GM19240 (cell line): ENCODE results near the gene MMP24.
A peak's percentile ranks its signal among the peaks of the same experiment; 100 is the strongest.

Source experiments
- DNase-seq: peaks from one replicate; pipeline ENCODE4 v3.0.0; 2011; ENCODE audit warnings: low spot score; ENCODE audit not compliant: insufficient read length

Gene MMP24

GRCh38 chr20:35277531-35278395 is 51.3 kb downstream of the MMP24 start, which contains the start of gene MMP24OS:
TSS of gene MMP24OS (minus strand) at chr20:35278122. CDS start at chr20:35277929, 193 bp downstream.
- DNase-seq = peak; percentile 86

DNA sequence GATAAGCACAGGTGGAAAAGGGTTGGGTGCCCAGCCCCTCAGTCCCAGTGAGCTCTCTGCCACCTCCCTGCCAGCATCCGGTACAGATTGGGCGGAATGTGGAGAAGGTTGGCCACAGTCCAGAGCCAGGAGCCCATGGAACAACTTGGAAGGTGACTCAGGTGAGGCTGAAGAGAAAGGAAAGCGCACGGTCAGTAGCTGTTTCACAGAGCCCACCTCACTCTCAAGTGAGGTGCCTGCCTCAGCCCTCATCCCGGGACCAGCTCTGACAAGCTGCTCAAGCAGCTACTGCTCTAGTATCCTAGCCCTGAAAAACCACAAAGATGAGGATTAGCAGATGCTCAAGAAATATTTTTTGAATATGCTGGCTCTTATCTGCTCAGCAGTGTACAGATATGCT is 52.5 kb downstream of the MMP24 start:
- no peak for DNase-seq

DNA sequence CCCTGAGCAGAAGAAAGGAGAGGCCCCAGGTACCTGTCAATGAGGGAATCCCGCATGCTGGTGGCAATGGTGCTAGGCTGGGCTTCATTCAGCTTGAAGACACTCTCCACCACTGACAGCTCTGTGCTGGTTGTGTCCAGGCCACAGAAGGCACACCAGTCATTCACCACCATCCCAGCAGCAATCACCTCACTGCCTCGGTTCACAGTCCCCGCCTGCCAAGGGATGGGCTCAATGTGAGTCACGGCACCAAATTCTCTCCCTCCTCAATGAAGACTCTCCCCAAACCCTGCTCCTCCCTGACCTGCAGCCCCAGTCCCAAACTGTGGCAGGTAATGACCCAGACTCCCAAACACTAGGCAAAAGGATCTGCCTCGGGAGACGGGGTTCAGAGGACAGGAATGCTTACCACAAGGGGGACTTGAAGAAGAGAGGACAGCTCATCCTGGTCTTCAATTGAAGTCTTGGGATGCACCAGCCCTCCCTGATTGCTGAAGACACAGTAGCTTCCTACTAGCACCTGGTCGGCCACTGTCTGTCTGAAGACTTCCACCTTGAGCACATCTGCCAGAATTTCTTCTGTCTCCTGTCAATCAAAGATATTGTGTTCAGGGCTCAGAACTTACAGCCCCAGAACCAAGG is 53.2 kb downstream of the MMP24 start:
- no peak for DNase-seq

DNA sequence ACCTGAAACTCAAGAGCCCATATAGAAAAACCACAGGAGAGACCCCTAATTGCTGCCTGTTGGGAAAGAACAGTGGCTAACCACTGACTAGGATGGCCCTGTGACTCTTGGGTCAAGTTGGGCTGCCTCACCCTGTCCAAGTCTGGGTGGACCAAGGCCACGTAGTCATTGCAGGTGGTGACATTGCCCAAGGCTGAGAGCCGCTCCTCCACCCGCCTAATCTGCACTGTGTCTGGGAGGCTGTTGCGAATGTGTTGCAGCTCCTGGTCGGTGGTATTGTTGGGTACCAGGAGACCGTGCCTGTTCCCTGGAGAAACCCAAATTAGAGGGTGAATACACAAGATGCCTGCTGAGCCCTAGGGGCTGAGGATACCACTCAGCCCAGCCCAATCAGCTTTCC is 54.0 kb downstream of the MMP24 start:
- no peak for DNase-seq

DNA sequence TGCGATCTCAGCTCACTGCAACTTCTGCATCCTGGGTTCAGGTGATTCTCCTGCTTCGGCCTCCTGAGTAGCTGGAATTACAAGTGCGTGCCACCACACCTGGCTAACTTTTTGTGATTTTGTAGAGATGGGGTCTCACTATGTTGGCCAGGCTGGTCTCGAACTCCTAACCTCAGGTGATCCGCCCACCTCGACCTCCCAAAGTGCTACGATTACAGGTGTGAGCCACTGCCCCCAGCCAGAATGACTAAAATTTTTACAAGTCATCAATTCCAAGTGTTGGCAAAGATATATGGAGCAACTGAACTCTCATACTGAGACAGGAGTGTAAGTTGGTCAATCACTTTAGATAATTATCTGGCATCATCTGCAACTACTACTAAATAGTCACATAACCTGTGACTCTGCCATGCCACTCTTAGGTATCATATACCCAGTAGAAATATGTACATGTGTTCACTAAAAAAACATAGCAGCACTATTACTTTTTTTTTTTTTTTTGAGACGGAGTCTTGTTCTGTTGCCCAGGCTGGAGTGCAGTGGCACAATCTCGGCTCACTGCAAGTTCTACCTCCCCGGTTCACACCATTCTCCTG is 55.1 kb downstream of the MMP24 start:
- DNase-seq = no peak

DNA sequence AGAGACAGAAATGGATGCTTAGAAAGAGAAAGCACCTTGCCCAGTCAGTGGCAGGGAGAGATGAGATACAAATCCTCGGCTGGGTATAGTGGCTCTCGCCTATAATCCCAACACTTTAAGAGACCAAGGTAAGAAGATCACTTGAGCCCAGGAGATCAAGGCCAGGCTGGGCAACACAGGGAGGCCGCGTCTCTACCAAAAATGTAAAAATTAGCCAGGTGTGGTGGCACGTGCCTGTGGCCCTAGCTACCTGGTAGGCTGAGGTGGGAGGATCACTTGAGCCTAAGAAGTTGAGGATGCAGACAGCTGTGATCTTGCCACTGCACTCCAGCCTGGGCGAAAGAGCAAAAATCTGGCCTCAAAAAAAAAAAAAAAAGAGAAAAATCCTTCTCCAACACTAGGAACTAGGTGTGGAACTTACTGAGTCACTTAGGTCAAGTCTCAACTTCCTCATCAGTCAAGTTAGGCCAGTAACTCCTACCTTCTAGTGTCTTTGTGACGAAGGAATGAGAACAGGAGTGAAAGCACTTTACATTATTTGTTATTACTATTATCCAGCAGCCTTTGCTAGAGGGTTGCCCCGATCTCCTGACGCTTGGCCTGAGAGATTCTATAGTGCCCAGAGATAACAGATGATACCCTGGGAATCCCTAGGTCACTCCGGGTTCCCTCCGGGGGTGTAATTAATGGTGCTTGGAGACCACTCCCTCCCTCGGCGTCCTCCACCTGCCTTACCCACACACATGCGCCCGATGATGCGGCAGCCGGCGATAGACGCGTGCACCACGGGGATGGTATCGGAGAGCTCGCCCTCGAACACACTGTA is 57.2 kb downstream of the MMP24 start:
- no peak for DNase-seq

DNA sequence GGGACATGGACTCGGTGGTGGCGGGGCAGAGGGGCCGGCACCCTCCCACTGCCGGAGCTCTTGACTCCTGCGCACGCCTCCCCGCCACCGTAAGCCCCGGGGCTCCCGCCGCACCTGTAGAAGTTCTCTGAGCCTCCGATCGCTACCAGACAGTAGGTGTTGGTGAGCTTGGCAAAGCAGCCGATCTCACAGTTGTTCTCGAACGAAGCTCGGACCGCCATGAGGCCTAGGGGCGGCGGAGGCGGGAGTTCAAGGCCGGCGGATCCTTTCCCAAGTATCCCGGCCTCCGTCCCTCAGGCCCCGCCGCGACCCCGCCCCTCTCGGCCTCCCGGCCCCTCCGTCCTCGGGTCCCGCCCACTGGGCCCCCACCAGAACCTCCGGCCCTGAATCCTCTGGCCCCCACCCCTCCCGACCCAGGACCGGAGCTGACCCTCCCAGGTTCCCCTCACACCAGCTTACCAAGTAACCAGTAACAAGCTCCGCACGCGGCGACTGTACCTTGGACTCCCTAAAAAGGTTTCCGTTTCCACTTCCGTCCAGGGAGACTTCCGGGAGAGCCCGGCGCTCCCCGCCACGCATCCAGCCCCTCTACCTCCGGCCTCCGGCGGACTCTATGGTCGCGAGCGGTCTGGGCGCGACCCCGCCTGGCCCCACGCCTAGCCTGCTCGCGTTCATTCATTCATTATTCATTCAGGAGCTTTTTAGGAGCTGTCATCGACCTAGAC is 57.9 kb downstream of the MMP24 start, which contains the start of gene EIF6:
Gene EIF6 (minus strand): TSS at position 506 of the 725 bp plus-strand sequence. CDS start 285 bp downstream, at position 221.
- DNase-seq = peak; percentile 95

- DNase-seq = no peak
Measured at GRCh38 chr20:35284992-35285805, 58.7 kb downstream of the MMP24 start.

DNA sequence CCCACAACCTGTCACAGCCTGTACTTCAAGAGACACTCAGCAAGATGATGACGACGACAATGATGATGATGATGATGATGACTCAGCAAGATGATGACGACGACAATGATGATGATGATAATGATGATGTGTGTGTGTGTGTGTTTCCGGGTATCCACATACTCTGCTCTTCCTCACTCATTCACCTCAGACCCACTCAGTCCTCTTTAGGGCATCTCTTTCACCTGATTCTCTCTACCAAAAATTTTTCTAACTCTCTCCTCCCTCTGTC is 59.3 kb downstream of the MMP24 start:
- DNase-seq = no peak

DNA sequence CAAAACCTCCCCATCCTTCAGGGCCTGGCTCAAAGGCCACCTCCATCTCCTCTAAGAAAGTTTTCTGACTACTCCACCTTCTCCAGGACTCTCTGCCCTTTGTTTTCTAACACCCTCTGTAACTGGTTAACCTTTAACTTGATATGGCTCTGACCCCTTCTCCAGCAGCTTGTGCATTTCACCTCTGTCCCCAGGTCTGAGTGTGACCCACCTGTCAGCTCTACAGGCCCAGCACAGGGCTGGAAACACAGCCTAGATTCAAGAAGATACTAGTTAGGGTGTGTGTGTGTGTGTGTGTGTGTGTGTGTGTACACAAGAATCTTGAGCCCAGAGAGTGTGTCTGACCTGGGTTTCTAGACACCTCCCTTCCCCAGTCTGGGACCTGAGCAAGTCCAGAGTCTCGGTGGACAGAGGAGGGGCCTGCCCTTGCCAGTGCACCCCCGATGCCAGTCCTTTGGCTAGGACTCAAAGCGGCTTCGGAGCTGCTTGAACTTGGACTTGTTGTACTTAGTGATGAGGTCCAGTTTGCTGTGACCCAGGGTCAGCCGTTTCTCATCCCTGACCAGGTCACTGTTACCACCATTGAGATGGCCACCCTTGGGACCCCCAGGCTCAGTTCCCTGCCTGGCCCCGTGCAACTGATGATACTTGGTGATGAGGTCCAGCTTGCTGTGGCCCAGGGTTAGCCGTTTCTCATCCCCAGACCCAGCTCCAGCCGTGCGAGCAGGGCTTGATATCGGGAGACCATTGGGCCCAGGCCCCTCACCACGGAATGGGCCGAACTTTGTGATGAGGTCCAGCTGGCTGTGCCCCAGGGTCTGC is 59.8 kb downstream of the MMP24 start:
- no peak for DNase-seq

- no peak for DNase-seq
Measured at GRCh38 chr20:35286899-35287508, 60.5 kb downstream of the MMP24 start.

GRCh38 chr20:35287509-35288324 is 61.2 kb downstream of the MMP24 start:
- no peak for DNase-seq

DNA sequence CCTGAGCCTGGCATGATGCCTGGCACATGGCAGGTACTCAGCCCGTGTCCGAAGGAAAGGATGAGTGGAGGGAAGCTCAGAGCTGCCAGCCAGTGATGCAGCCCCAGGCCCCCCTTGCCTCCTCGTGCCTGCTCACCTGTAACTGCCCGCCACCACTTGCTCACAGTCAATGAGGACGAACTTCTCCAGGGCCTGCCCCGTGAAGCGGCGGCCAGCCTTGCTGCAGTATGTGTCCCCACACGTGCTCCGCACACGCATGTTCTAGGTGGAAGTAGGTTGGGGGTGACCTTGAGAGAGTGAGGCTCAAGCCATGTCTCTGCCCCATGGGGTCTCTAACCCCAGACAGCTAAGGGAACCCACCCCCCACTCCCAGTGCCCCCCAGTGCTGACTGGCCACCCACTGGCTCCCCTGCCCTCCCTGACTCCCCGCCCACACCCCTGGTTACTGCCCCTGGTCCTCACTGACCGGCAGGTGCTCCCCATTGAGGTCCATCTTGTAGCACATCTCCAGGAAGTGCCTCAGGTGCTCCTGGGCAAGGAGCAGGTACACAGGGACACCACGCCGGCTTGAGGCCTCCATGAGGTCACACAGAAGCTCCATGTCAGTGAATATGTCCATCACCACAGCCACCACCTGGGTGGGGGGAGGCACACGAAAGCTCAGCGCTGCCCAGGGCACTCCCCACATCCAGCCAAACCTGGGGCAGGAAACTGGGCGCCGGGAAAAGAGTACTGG is 62.0 kb downstream of the MMP24 start:
- DNase-seq = no peak

DNA sequence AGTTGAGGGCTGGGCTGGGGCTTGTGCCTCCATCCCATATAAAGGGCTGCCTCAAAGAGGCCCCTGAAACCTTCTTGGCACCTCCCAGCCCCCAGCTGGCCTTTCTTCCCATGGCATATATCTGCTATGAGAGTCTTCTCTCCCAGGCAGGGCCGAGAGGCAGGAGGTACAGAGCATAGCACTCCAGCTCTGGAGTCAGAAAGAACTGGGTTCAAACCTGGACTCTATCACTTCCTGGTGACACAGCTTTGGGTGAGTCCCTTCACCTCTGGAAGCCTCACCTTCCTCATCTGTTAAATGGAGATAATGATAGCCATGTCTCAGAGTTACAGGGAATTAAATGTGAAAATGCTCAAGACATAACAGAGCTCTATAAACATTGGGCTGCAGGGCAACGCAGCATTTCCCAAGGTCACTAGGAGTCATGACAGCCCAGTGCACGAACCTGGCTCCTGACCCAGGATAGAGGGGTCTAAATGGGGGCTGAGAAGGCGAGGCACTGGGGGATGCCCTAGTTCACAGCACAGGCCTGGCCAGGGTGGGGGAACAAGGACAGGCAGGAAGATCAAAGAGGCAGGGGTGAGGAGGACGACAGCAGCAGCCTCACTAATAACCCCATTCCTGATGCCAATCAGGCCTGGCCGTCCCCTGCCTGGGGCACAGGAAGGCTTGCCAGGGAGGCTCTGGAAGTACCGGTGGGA is 63.8 kb downstream of the MMP24 start:
- no peak for DNase-seq

GRCh38 chr20:35290887-35291417 is 64.5 kb downstream of the MMP24 start:
- DNase-seq = no peak
